Aorta (tissue), 5 donors: ENCODE results near the gene TIMM44. TPM values are rescaled to one million over a fixed set of nuclear protein-coding genes. Genes with fewer than 3 reads are reported as not detected.

Source experiments
- ATAC-seq: fragments of 200-7000 bp; cut with Tn5 transposase; one replicate; pipeline ENCODE4 v1.9.1; 2022; ENCODE audit warnings: moderate library complexity; ENCODE audit not compliant: low FRiP score
- DNase-seq, 2 donors: peaks; one replicate each; pipeline ENCODE4 v3.0.0-alpha.2; 2020
- H3K27ac ChIP-seq, 2 donors: one replicate each; pipeline ENCODE4 v1.5.1; 2013; ENCODE audit warnings: low read length in 2 of 2, mild to moderate bottlenecking in 2 of 2, moderate library complexity in 2 of 2, control low read depth in 1 of 2, inconsistent platforms in 1 of 2, low read depth in 1 of 2
- H3K27me3 ChIP-seq, 2 donors: one replicate each; pipeline ENCODE4 v1.6.1; 2013; ENCODE audit warnings: control low read depth in 1 of 2, low read length in 1 of 2, mild to moderate bottlenecking in 1 of 2, moderate library complexity in 1 of 2; ENCODE audit not compliant: insufficient read depth in 2 of 2, control insufficient read depth in 1 of 2
- H3K36me3 ChIP-seq, 2 donors: one replicate each; pipeline ENCODE4 v1.6.1; 2013; ENCODE audit warnings: control low read depth in 1 of 2, low read length in 1 of 2, mild to moderate bottlenecking in 1 of 2; ENCODE audit not compliant: insufficient read depth in 2 of 2, control insufficient read depth in 1 of 2
- H3K4me1 ChIP-seq, 2 donors: one replicate each; pipeline ENCODE4 v1.6.1; 2013; ENCODE audit warnings: low read length in 2 of 2, control low read depth in 1 of 2, mild to moderate bottlenecking in 1 of 2, moderate library complexity in 1 of 2; ENCODE audit not compliant: insufficient read depth in 2 of 2, control insufficient read depth in 1 of 2
- H3K4me3 ChIP-seq, 2 donors: one replicate each; pipeline ENCODE4 v1.5.1; 2013; ENCODE audit warnings: low read length in 2 of 2, control low read depth in 1 of 2, mild to moderate bottlenecking in 1 of 2
- H3K9me3 ChIP-seq: one replicate; pipeline ENCODE4 v1.6.1; 2013; ENCODE audit warnings: mild to moderate bottlenecking, low read length; ENCODE audit not compliant: control insufficient read depth
- WGBS, 2 donors: extraction: QIAGEN DNeasy Blood & Tissue Kit; methylation state at CpG; one replicate each; pipeline ENCODE4 v1.1.7; 2013; 5-methylcytosine and 5-hydroxymethylcytosine counted together
- intact Hi-C, 2 donors: fragments of 100-400 bp; cut with DNase I; formaldehyde crosslinking; loops; one replicate each; pipeline versions ENCODE4 v1.14.2 to v1.15.0; 2022
- polyA plus RNA-seq, 2 donors: library from polyadenylated mRNA; stranded (reverse); fragments of 200-250 nt; gene quantifications; one replicate each; pipeline ENCODE4 v1.2.3, GENCODE V29; 2013
- total RNA-seq, 2 donors: library from RNA; stranded (reverse); fragmentation: NEBNext Ultra II Directional; extraction: Animal tissue kit (Norgen Biotek cat#: 25700); gene quantifications; one replicate each; pipeline ENCODE4 v1.2.1, GENCODE V29; 2021
- donor health status: healthy with polysubstance abuse.
- donor health status: Bipolar disorder and iron deficiency.
- donor health status: DM: no; HTN: no; CAD: no.
- donor health status: DM: no; HTN: no; CAD: no.
- donor health status: DM: yes; HTN: yes; CAD: no.

Gene TIMM44
- total and polyA plus RNA-seq, 4 donors: 26.4 to 126 (median 49.0) TPM

DNA sequence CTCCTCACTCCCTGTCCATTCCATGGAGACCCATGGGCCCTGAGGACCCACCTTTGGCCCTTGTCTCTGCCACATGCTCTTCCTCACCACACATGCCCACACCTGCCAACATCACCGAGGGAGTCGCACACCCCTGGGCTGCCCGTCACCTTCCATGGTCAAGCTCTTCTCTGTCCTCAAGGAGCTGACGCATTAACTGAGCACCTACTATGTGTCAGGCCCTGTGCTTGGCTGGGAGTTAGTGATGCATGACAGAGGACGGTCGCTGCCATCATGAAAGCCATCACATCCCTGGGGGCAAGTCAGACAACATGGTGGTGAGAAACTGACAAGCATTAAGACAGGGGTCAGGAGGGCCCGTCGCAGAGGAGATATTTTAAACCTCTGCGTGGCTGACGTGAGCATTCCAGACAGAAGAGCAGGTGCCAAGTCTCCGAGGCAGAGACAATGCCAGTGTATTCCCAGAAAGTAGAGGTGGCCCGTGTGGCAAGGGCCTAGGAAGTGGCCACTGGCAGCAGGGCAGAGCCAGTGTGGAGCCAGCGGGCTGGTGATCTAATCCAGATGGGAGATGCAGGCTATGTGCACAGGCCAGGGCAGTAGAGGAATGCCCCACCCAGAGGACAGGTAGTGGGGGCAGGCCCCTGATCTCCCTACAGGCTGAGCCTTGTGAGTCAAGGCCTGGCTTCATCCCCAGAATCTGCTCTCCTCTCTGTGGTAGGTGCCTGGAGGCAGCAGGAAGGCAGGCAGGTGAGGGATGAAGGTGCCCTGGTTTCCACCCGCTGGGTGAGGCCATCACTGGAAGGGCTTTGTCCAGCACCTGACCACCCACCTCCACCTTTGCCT, 40.8 kb upstream of the TIMM44 start:
- no peak for ATAC-seq
- 86 to 88% methylated on average over 14 of the region's 14 CpGs for WGBS, 2 donors
- intact Hi-C loops: no loop called here

DNA sequence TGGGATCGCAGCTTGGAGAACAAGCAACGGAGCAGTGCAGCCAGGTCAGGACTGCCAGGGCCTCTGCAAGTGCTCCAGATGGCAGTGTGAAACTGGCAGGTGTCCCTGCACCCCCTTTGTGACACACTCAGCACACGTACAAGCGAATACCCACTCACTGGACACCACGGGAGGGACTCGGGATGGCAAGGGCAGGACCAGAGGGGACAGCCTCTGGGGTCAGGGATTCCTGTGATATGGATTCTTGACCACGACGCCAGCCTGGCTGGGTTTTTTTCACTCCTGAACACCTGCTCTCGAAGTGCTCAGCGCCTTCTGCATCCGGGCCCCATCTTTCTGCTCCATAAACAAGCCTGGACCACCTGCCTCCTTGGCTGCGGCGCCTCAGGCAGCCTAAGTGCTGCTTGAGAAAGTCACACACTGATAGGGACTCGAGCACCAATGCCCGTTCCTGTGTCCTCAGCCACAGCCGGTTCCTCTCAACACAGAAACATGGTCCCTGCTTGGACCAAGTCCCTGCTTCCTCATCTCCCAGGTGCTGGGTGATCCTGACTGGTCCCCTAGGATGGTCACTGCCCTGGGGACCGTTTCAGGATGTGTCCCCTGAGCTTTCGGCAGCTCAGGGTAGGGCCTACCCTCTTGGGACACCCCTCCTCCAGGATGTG, 40.0 kb upstream of the TIMM44 start:
- ATAC-seq (no peak), DNase-seq (peak in 1 of 2 donors; percentile 58)
- H3K27me3 ChIP-seq: no peaks in the 10 kb centered on the region
- H3K4me1 ChIP-seq: no peaks in the 10 kb centered on the region
- WGBS, 2 donors: 91 to 92% methylated on average over 18 of the region's 18 CpGs
- H3K27ac ChIP-seq: no peak overlapping the region
- H3K4me3 ChIP-seq: no peak overlapping the region
- no peaks in the 10 kb centered on the region for H3K9me3 ChIP-seq
- intact Hi-C loops: no loop called here
- H3K36me3 ChIP-seq: peaks cover 0 to 5% of the 10 kb centered on the region in 2 donors

More for the DNA sequence above, 40.8 kb upstream of the TIMM44 start:
- Histone ChIP-seq H3K4me1 (no peaks in the 10 kb centered on the region), H3K4me3 (no peak overlapping the region), H3K9me3 (no peaks in the 10 kb centered on the region), H3K36me3 (peaks cover under 1 to 7% of the 10 kb centered on the region in 2 donors), H3K27me3 (no peaks in the 10 kb centered on the region), H3K27ac (no peak overlapping the region)
- peak in 1 of 2 donors; percentile 36 for DNase-seq

DNA sequence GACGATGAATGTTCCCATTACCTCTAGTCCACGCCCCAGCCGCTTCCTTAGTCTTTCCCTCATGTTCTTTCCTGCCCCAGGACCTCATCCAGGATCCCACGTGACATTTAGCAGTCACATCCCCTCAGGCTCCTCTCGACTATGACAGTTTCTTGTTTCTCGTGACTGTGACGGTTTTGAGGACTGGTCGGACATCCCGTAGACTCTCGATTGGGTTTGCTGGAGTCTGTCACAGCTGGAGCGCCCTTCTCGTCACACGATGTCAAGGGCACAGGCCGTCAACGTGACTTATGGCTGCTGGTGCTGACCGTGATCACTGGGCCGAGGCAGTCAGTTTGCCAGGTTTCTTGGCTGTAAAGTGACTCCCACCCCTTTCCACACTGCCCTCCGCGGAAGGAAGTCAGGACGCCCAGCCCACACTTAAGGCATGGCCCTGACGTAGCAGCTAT, 39.2 kb upstream of the TIMM44 start:
- no peaks in the 10 kb centered on the region for H3K4me1 ChIP-seq

DNA sequence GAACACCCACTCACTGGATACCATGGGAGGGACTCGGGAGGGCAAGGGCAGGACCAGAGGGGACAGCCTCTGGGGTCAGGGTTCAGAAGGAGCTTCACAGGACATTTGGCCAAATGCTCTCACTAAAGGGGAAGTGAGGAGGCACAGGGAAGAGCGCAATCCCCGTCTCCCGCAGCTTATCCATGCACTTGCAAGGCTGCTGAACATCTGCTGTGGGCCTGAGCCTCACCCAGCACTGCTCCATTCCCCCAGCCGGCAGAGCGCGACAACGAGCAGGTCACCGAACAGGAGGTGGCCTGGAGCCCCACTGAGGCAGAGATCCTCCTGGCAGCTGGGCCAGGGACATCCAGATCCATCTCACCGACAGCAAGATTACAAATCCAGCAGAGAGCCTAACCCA, 38.6 kb upstream of the TIMM44 start:
- intact Hi-C loops: no loop called here
- no peaks in the 10 kb centered on the region for H3K9me3 ChIP-seq
- peak in 1 of 2 donors; percentile 52 for DNase-seq
- no peak for ATAC-seq
- H3K4me1 ChIP-seq: no peaks in the 10 kb centered on the region
- WGBS, 2 donors: 81 to 88% methylated on average over 10 of the region's 10 CpGs
- no peak overlapping the region for H3K4me3 ChIP-seq
- H3K36me3 ChIP-seq: peaks cover 0 to 5% of the 10 kb centered on the region in 2 donors
- H3K27me3 ChIP-seq: no peaks in the 10 kb centered on the region
- H3K27ac ChIP-seq: no peak overlapping the region

More for the DNA sequence above, 39.2 kb upstream of the TIMM44 start:
- H3K27me3 ChIP-seq: no peaks in the 10 kb centered on the region
- H3K36me3 ChIP-seq: peaks cover 0 to 5% of the 10 kb centered on the region in 2 donors
- no peaks in the 10 kb centered on the region for H3K9me3 ChIP-seq
- intact Hi-C loops: no loop called here
- ATAC-seq (no peak), DNase-seq (peak in 1 of 2 donors; percentile 48)
- no peak overlapping the region for H3K4me3 ChIP-seq
- H3K27ac ChIP-seq: no peak overlapping the region
- 76 to 80% methylated on average over 21 of the region's 21 CpGs for WGBS, 2 donors

DNA sequence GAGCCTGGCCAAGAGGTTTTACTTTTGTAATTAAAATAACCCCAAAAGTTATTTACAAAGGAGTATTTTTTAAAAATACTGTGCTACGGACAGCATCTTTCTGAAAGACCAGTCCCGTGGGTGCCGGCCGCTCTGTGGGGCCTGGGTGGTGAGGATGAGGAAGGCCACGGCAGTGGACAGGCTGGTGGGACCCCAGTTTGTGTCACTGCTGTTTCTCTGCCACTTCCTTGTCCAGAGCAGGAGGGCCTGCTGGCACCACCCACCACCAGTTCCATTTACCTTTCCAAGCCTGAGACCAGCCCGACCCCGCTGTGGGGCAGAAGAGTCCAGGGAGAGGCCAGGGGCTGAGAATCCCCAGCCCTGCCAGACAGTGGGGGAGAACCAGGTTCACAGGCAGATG, 38.2 kb upstream of the TIMM44 start:
- WGBS, 2 donors: 91 to 93% methylated on average over 7 of the region's 7 CpGs
- no peaks in the 10 kb centered on the region for H3K9me3 ChIP-seq
- H3K36me3 ChIP-seq: peaks cover 0 to 7% of the 10 kb centered on the region in 2 donors
- DNase-seq: peak in 1 of 2 donors; percentile 57
- intact Hi-C loops: no loop called here
- H3K27me3 ChIP-seq: no peaks in the 10 kb centered on the region
- ATAC-seq: no peak
- H3K27ac ChIP-seq: no peak overlapping the region
- H3K4me1 ChIP-seq: no peaks in the 10 kb centered on the region
- no peak overlapping the region for H3K4me3 ChIP-seq

DNA sequence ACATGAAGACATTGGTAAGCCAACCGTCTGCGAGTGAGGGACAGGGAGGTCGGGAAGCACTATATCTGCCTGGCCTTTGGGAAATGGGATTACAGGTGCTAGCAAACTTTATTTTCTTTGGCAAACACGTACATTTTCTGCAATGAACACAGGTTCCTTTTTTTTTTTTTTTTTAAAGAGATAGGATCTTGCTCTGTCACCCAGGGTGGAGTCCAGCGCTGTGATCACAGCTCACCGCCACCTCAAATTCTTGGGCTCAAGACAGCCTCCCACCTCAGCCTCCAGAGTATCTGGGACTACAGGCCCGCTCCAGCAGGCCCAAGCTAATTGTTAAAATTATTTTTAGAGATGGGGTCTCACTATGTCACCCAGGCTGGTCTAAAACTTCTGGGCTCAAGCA, 37.7 kb upstream of the TIMM44 start:
- H3K27ac ChIP-seq: no peak overlapping the region
- intact Hi-C loops: no loop called here
- DNase-seq (no peak), ATAC-seq (no peak)
- no peaks in the 10 kb centered on the region for H3K27me3 ChIP-seq
- WGBS, 2 donors: 84% methylated on average over 7 of the region's 7 CpGs
- no peaks in the 10 kb centered on the region for H3K9me3 ChIP-seq
- H3K4me3 ChIP-seq: no peak overlapping the region
- H3K4me1 ChIP-seq: no peaks in the 10 kb centered on the region
- H3K36me3 ChIP-seq: peaks cover 0 to 7% of the 10 kb centered on the region in 2 donors

DNA sequence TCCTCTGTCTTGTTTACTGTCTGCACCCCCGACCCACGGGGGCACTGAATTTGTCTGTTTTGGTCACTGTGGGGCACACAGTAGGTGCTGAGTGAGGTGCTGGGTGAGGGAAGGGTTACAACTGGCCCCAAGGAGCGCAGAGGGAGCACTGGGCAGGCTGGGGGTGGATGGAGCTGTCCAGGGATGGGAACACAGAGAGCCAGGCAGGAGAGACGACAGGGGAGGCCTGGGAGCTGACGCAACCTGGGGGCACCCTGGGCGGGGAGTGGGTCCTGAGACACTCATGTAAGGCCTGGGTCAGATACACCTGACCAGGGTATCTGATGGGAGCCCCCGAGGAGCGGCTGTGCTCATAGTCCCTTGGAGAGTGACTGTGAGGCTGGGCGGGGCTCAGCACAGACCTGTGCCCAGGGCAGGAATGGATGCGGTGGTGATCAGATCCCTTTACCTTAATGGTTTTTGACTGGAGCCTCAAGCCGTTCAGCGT, 37.2 kb upstream of the TIMM44 start:
- ATAC-seq: no peak
- WGBS, 2 donors: 85 to 87% methylated on average over 12 of the region's 12 CpGs
- no peaks in the 10 kb centered on the region for H3K4me1 ChIP-seq

DNA sequence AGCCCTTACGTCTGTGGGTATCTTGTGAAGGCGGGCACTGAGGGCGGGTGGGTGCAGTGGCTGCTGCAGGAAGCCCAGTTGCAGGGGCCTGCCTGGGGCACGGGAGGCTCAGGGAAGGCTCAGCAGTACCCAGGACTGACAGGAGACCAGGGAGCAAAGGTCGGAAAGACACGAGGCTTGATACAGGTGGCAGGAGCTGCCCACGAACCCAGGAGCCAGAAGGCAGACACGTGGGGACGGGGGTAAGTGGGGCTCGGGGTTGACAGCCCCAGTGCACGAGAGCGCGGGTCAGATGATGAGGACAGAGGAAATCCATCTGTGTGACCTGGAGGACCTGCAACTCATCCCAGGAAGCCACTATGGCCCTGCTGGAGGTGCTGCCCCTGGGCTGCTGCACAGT, 36.7 kb upstream of the TIMM44 start:
- no peaks in the 10 kb centered on the region for H3K9me3 ChIP-seq
- no peaks in the 10 kb centered on the region for H3K4me1 ChIP-seq
- H3K27ac ChIP-seq: no peak overlapping the region
- peak in 1 of 2 donors; percentile 46 for DNase-seq
- peaks cover 0 to 7% of the 10 kb centered on the region in 2 donors for H3K36me3 ChIP-seq
- H3K27me3 ChIP-seq: no peaks in the 10 kb centered on the region
- 84 to 88% methylated on average over 13 of the region's 13 CpGs for WGBS, 2 donors
- ATAC-seq: no peak
- intact Hi-C loops: no loop called here
- H3K4me3 ChIP-seq: no peak overlapping the region

More for the DNA sequence above, 37.2 kb upstream of the TIMM44 start:
- Histone ChIP-seq H3K27ac (no peak overlapping the region), H3K36me3 (peaks cover 0 to 7% of the 10 kb centered on the region in 2 donors), H3K4me3 (no peak overlapping the region), H3K27me3 (no peaks in the 10 kb centered on the region), H3K9me3 (no peaks in the 10 kb centered on the region)
- intact Hi-C loops: no loop called here
- peak in 1 of 2 donors; percentile 62 for DNase-seq
